Mesodermal cell (in vitro differentiated cells): ENCODE data around the gene MCC. TPM values are rescaled to one million over a fixed set of nuclear protein-coding genes. Genes with fewer than 3 reads are reported as not detected.
A peak's percentile ranks its signal among the peaks of the same experiment; 100 is the strongest.

Experiments
- H3K27ac ChIP-seq: 2 replicates; pipeline ENCODE4 v1.7.0; 2013; ENCODE audit warnings: mild to moderate bottlenecking, low read depth, low read length, moderate library complexity; ENCODE audit not compliant: severe bottlenecking
- H3K36me3 ChIP-seq: 2 replicates; pipeline ENCODE4 v1.7.1; 2013; ENCODE audit warnings: mild to moderate bottlenecking, low read length, moderate library complexity; ENCODE audit not compliant: control insufficient read depth, insufficient read depth
- H3K4me1 ChIP-seq: one replicate; pipeline ENCODE4 v1.7.1; 2013; ENCODE audit warnings: mild to moderate bottlenecking, low read length; ENCODE audit not compliant: insufficient read depth, control insufficient read depth, poor library complexity, severe bottlenecking
- H3K4me3 ChIP-seq: 2 replicates; pipeline ENCODE4 v1.7.0; 2013; ENCODE audit warnings: low read length, control low read depth, mild to moderate bottlenecking; ENCODE audit not compliant: insufficient read depth, poor library complexity, severe bottlenecking; ENCODE audit errors: extremely low read depth
- H3K9me3 ChIP-seq: 2 replicates; pipeline ENCODE4 v1.7.1; 2013; ENCODE audit warnings: mild to moderate bottlenecking, low read length, moderate library complexity; ENCODE audit not compliant: control insufficient read depth
- WGBS, 2 experiments: methylation state at CpG; one replicate each; pipeline ENCODE4 v1.1.5; 2013; ENCODE audit warnings: missing lambda C conversion rate in 2 of 2; ENCODE audit not compliant: insufficient coverage in 2 of 2; 5-methylcytosine and 5-hydroxymethylcytosine counted together
- polyA plus RNA-seq, 2 experiments: library from polyadenylated mRNA; stranded (reverse); fragments of 50-300 nt; gene quantifications; one replicate each; pipeline ENCODE4 v1.2.3, GENCODE V29; 2013

The MCC gene
- polyA plus RNA-seq (2013, experiment 1 of 2) = 13.5 TPM
- 13.4 TPM for polyA plus RNA-seq (2013, experiment 2 of 2)

- Histone ChIP-seq H3K4me1 (peaks cover 5% of the 10 kb centered on the region), H3K27ac (no peak within 1 kb of the TSS)
- WGBS, 2 experiments = 0% methylated on average over 52 to 80 of the region's 86 CpGs
These were observed at the start of gene MCC for GRCh38 chr5:113487781-113488644. TSS of gene MCC (minus strand) at chr5:113488453.

GRCh38 chr5:113531481-113532159 is 43.4 kb upstream of the MCC start:
- Histone ChIP-seq H3K36me3 (peaks cover 33% of the 10 kb centered on the region), H3K4me3 (no peak overlapping the region), H3K4me1 (no peaks in the 10 kb centered on the region), H3K9me3 (peaks cover 9% of the 10 kb centered on the region), H3K27ac (no peak overlapping the region)
- WGBS, 2 experiments = 88 to 100% methylated on average over 1 of the region's 2 CpGs

More at GRCh38 chr5:113487781-113488644, at the start of gene MCC:
- Histone ChIP-seq H3K36me3 (no peaks in the 10 kb centered on the region), H3K9me3 (peaks cover 17% of the 10 kb centered on the region), H3K4me3 (peak within 1 kb of the TSS; percentile 64)

DNA sequence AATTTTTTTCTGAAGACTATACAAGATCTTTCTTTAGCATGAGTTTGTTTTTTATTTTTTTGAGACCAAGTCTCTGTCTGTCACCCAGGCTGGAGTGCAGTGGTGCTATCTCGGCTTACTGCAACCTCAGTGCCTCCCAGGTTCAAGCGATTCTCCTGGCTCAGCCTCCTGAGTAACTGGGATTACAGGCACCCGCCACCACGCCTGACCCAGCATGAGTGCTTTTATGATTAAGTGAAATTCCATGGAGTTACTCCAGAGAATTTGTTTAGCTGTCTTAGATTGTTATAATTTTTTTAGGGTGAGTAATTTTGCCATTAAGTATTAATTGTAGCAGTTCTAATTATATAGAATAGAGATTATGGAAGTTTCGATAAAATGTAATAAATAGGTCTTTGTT is 39.5 kb upstream of the MCC start:
- H3K36me3 ChIP-seq = peaks cover 13% of the 10 kb centered on the region
- 72 to 92% methylated on average over 3 to 5 of the region's 5 CpGs for WGBS, 2 experiments

GRCh38 chr5:113526421-113526820 is 38.2 kb upstream of the MCC start:
- Histone ChIP-seq H3K4me1 (no peaks in the 10 kb centered on the region), H3K9me3 (peaks cover 8% of the 10 kb centered on the region), H3K36me3 (peaks cover 10% of the 10 kb centered on the region), H3K4me3 (no peak overlapping the region), H3K27ac (no peak overlapping the region)
- 34% methylated on average over 2 of the region's 4 CpGs; no CpG with 5 or more reads in 1 of the 2 experiments for WGBS, 2 experiments

More for the DNA sequence above, 39.5 kb upstream of the MCC start:
- Histone ChIP-seq H3K9me3 (peaks cover 9% of the 10 kb centered on the region), H3K4me3 (no peak overlapping the region), H3K4me1 (no peaks in the 10 kb centered on the region), H3K27ac (no peak overlapping the region)

- no peak overlapping the region for H3K4me3 ChIP-seq
- WGBS, 2 experiments = 100% methylated on average over 1 of the region's 2 CpGs; no CpG with 5 or more reads in 1 of the 2 experiments
These were observed 36.7 kb upstream of the MCC start for GRCh38 chr5:113524927-113525326.

GRCh38 chr5:113523168-113523567 is 34.9 kb upstream of the MCC start:
- H3K9me3 ChIP-seq = no peaks in the 10 kb centered on the region
- H3K27ac ChIP-seq = no peak overlapping the region
- peaks cover 15% of the 10 kb centered on the region for H3K36me3 ChIP-seq
- no peaks in the 10 kb centered on the region for H3K4me1 ChIP-seq
- no CpG with 5 or more reads among the region's 2 CpGs for WGBS, 2 experiments
- no peak overlapping the region for H3K4me3 ChIP-seq

More at GRCh38 chr5:113524927-113525326, 36.7 kb upstream of the MCC start:
- H3K36me3 ChIP-seq = peaks cover 12% of the 10 kb centered on the region
- H3K27ac ChIP-seq = no peak overlapping the region
- H3K9me3 ChIP-seq = no peaks in the 10 kb centered on the region
- no peaks in the 10 kb centered on the region for H3K4me1 ChIP-seq

DNA sequence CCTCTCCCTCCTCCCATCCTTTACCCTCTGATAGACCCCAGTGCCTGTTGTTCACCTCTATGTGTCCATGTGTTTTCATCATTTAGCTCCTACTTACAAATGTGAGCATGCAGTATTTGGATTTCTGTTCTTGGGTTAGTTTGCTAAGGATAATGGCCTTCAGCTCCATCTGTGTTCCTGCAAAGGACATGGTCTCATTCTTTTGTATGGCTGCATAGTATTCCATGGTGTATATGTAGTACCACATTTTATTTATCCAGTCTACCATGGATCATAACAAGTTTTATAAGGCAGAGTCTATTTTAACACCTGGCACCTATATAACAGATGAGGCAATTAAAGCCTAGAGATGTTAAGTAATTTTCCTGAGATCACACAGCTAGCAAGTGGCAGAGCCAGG is 32.6 kb upstream of the MCC start:
- no peak overlapping the region for H3K27ac ChIP-seq
- H3K4me3 ChIP-seq = no peak overlapping the region
- H3K36me3 ChIP-seq = peaks cover 23% of the 10 kb centered on the region
- no peaks in the 10 kb centered on the region for H3K9me3 ChIP-seq
- no peaks in the 10 kb centered on the region for H3K4me1 ChIP-seq

DNA sequence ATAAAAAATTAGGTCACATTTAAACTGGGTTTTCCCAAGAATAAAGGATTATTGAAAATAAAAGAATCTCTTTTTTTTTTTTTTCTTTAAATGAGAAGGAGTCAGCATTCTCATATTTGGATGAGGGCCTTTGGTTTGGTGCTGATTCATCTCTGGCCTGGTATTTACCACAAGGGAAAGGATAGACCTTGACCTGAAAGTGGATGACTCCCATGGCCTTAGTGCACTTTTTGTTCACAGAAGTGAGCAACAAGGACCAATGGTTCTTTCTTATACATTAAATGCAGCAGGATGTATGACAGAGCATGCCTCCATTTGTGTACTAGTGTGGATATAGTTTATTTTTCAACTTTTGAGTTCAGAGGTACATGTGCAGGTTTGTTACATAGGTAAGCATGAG is 32.2 kb upstream of the MCC start:
- H3K4me3 ChIP-seq = no peak overlapping the region
- no peak overlapping the region for H3K27ac ChIP-seq
- H3K36me3 ChIP-seq = peaks cover 27% of the 10 kb centered on the region
- H3K9me3 ChIP-seq = no peaks in the 10 kb centered on the region
- H3K4me1 ChIP-seq = no peaks in the 10 kb centered on the region

- Histone ChIP-seq H3K9me3 (no peaks in the 10 kb centered on the region), H3K4me3 (no peak overlapping the region), H3K4me1 (no peaks in the 10 kb centered on the region), H3K36me3 (peaks cover 25% of the 10 kb centered on the region), H3K27ac (no peak overlapping the region)
- 83% methylated on average over 1 of the region's 2 CpGs; no CpG with 5 or more reads in 1 of the 2 experiments for WGBS, 2 experiments
These were observed 31.2 kb upstream of the MCC start for GRCh38 chr5:113519412-113519811.

DNA sequence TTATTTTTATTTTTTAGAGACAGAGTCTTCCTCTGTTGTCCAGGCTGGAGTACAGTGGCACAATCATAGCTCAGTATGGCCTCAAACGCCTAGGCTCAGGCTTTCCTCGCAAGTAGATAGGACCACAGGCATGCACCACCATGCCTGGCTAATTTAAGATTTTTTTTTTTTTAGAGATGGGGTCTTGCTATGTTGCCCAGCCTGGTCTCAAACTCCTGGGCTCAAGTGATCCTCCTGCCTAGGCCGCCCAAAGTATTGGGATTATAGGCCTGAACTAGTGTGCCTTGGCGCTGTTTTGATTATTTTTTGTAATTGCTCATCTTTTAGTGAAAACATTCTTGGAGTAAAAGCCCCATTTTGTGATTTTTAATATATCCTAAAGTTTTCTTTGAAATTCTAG is 30.6 kb upstream of the MCC start:
- H3K4me1 ChIP-seq = no peaks in the 10 kb centered on the region
- H3K4me3 ChIP-seq = no peak overlapping the region
- H3K27ac ChIP-seq = no peak overlapping the region
- WGBS, 2 experiments = 90 to 92% methylated on average over 2 of the region's 4 CpGs
- H3K9me3 ChIP-seq = no peaks in the 10 kb centered on the region
- peaks cover 25% of the 10 kb centered on the region for H3K36me3 ChIP-seq

GRCh38 chr5:113514289-113514635 is 26.0 kb upstream of the MCC start:
- Histone ChIP-seq H3K4me1 (no peaks in the 10 kb centered on the region), H3K27ac (peak overlapping the region; percentile 97)
- WGBS, 2 experiments = 14 to 17% methylated on average over 7 to 8 of the region's 9 CpGs

More at GRCh38 chr5:113514289-113514635, 26.0 kb upstream of the MCC start:
- Histone ChIP-seq H3K36me3 (peaks cover 17% of the 10 kb centered on the region), H3K9me3 (no peaks in the 10 kb centered on the region), H3K4me3 (peak overlapping the region; percentile 60)
